Mesenteric fat pad (tissue), 1 donor: ENCODE measurements around the gene KCTD14. TPM values are rescaled to one million over a fixed set of nuclear protein-coding genes. Genes with fewer than 3 reads are reported as not detected.
"Not testable (repeated sequence)": the region's sequence is repeated elsewhere in the genome, so short reads cannot be mapped to it uniquely, and the experiment has no call there.

Experiments
- DNase-seq: peaks from one replicate; pipeline ENCODE4 v3.0.0-alpha.2; 2020; ENCODE audit warnings: low spot score
- total RNA-seq: library from RNA; stranded (reverse); fragmentation: NEBNext Ultra II Directional; extraction: Animal tissue kit (Norgen Biotek cat#: 25700); gene quantifications from one replicate; pipeline ENCODE4 v1.2.1, GENCODE V29; 2021
- donor health status: DM: yes; HTN: yes; CAD: no.

KCTD14 gene
- total RNA-seq, 1 donor from 2014 or later: 1.4 TPM

- DNase-seq: no peak
Observed at GRCh38 chr11:78048561-78048960, 25.5 kb upstream of the KCTD14 start.

GRCh38 chr11:78046486-78046854 lies 23.4 kb upstream of the KCTD14 start:
- DNase-seq: no peak

- peak; percentile 94 for DNase-seq
Observed at GRCh38 chr11:78045851-78046485, 22.9 kb upstream of the KCTD14 start.

GRCh38 chr11:78044706-78045105 lies 21.6 kb upstream of the KCTD14 start:
- no peak for DNase-seq

GRCh38 chr11:78041843-78042440 lies 18.9 kb upstream of the KCTD14 start:
- DNase-seq: no peak

GRCh38 chr11:78041380-78041719 lies 18.3 kb upstream of the KCTD14 start:
- not testable (repeated sequence) for DNase-seq

- DNase-seq: no peak
Observed at GRCh38 chr11:78040691-78041379, 17.8 kb upstream of the KCTD14 start.

- DNase-seq: peak; percentile 93
Observed at GRCh38 chr11:78039919-78040671, 17.0 kb upstream of the KCTD14 start.

- no peak for DNase-seq
Observed at GRCh38 chr11:78039391-78039918, 16.4 kb upstream of the KCTD14 start.

- DNase-seq: no peak
Observed at GRCh38 chr11:78038697-78039313, 15.7 kb upstream of the KCTD14 start.

- no peak for DNase-seq
Observed at GRCh38 chr11:78037825-78038620, 14.9 kb upstream of the KCTD14 start.

GRCh38 chr11:78037056-78037455 lies 14.0 kb upstream of the KCTD14 start:
- DNase-seq: no peak

GRCh38 chr11:78036313-78036712 lies 13.2 kb upstream of the KCTD14 start:
- DNase-seq: no peak

- no peak for DNase-seq
Observed at GRCh38 chr11:78034623-78035022, 11.5 kb upstream of the KCTD14 start.

GRCh38 chr11:78033040-78033439 lies 10.0 kb upstream of the KCTD14 start:
- DNase-seq: no peak

- DNase-seq: no peak
Observed at GRCh38 chr11:78032090-78032489, 9.0 kb upstream of the KCTD14 start.

GRCh38 chr11:78031629-78032028 lies 8.6 kb upstream of the KCTD14 start:
- no peak for DNase-seq

- DNase-seq: no peak
Observed at GRCh38 chr11:78030429-78031325, 7.6 kb upstream of the KCTD14 start.

- DNase-seq: not testable (repeated sequence)
Observed at GRCh38 chr11:78028423-78028822, 5.3 kb upstream of the KCTD14 start.
